ENCODE data around the gene CADM3.

Gene CADM3, protein sequence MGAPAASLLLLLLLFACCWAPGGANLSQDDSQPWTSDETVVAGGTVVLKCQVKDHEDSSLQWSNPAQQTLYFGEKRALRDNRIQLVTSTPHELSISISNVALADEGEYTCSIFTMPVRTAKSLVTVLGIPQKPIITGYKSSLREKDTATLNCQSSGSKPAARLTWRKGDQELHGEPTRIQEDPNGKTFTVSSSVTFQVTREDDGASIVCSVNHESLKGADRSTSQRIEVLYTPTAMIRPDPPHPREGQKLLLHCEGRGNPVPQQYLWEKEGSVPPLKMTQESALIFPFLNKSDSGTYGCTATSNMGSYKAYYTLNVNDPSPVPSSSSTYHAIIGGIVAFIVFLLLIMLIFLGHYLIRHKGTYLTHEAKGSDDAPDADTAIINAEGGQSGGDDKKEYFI

DNA sequence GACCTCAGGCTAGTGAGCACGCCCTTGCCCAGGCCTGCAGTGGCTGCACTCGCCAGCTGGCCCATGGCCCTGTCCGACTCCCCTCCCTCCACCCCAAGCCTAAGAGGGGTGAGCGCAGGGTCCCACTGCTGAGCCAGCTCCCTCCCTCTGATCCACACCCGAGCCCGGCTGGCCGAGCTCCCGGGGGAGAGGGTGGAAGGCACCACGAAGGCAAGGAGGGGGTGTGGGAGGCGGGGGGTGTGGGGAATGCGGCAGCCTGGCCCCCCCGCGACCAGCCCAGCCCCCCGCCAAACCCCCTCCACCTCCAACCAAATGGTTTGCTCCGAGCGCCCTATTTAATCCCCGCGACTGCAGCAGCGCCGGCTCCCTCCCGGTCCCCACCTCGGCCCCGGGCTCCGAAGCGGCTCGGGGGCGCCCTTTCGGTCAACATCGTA lies at the start of gene CADM3:
Gene CADM3 (plus strand): TSS at position 362 of the 434 bp plus-strand sequence. CDS start 151 bp downstream, outside the sequence.
- Histone ChIP-seq H3K4me3 (ENCODE audit: low read depth in 1 of 2, low read length in 2 of 2) (peak within 1 kb of the TSS; percentile 24 to 62), H3K27me3 (ENCODE audit: low read depth, low read length) (peaks cover 10% of the 10 kb centered on the region), H3K27ac (ENCODE audit: low read length) (no peak within 1 kb of the TSS), H3K9me3 (ENCODE audit: control insufficient read depth in 1 of 2, low read length in 2 of 2) (no peaks in the 10 kb centered on the region), H3K36me3 (ENCODE audit: control insufficient read depth in 1 of 2, insufficient read depth in 2 of 2, low read length in 2 of 2) (no peaks in the 10 kb centered on the region), H3K4me1 (ENCODE audit: control insufficient read depth in 1 of 2, insufficient read depth in 2 of 2, low read length in 2 of 2) (peaks cover 0 to 21% of the 10 kb centered on the region in 2 donors)

DNA sequence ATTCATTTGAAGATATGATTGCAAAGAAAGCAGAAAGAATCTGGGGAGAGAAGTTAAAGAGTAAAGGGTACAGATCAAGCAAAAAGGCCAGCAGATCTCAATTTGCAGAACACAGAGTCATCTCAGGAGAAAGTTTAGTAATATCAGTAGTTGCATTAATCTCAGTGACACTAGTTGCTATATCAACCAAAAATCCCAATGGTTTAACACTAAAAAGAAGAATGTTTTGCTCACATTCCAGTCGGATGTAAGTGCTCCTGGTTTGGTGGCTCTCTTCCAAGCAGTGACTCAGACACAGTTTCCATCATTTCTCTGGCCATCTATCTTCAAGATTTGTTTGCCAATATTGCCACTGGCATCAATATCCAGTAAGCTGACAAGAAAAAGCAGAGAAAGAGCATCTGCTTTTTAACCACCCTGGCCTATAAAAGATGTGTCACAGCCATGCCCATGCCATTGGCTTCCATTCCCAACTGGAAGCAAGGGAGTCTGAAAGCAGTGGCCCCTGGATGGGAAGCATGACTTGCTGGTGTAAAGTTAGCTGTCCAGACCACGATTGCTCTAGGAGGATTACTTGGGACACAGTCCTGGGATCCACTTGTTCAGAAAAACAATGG lies 49.3 kb upstream of the CADM3 start:
- H3K9me3 ChIP-seq (ENCODE audit: control insufficient read depth in 1 of 2, low read length in 2 of 2): no peaks in the 10 kb centered on the region
- H3K4me3 ChIP-seq (ENCODE audit: low read depth in 1 of 2, low read length in 2 of 2): no peak overlapping the region
- H3K27me3 ChIP-seq (ENCODE audit: low read depth, low read length): no peaks in the 10 kb centered on the region
- H3K4me1 ChIP-seq (ENCODE audit: control insufficient read depth in 1 of 2, insufficient read depth in 2 of 2, low read length in 2 of 2): no peaks in the 10 kb centered on the region
- no peaks in the 10 kb centered on the region for H3K36me3 ChIP-seq (ENCODE audit: control insufficient read depth in 1 of 2, insufficient read depth in 2 of 2, low read length in 2 of 2)
- H3K27ac ChIP-seq (ENCODE audit: low read length): no peak overlapping the region

DNA sequence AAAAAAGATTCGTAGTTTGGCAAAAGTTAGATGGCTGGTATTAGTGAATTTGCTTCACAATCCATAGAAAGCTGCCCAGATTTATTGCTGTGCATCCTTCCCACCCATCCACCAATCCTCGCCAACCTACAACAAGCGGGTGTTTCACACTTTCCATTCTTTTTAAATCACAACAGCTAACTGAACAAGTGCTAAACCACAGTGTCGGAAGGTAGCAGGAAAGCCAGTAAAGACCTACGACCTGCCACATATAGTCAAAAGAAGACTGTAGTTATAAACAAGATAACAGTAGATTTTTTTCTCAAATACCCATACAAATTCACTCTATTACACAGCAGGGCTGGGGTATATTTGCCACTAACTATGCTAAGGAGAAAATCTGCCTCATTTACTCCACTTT lies 47.8 kb upstream of the CADM3 start:
- Histone ChIP-seq H3K9me3 (ENCODE audit: control insufficient read depth in 1 of 2, low read length in 2 of 2) (no peaks in the 10 kb centered on the region), H3K4me3 (ENCODE audit: low read depth in 1 of 2, low read length in 2 of 2) (no peak overlapping the region), H3K4me1 (ENCODE audit: control insufficient read depth in 1 of 2, insufficient read depth in 2 of 2, low read length in 2 of 2) (no peaks in the 10 kb centered on the region), H3K36me3 (ENCODE audit: control insufficient read depth in 1 of 2, insufficient read depth in 2 of 2, low read length in 2 of 2) (no peaks in the 10 kb centered on the region), H3K27ac (ENCODE audit: low read length) (no peak overlapping the region), H3K27me3 (ENCODE audit: low read depth, low read length) (no peaks in the 10 kb centered on the region)

DNA sequence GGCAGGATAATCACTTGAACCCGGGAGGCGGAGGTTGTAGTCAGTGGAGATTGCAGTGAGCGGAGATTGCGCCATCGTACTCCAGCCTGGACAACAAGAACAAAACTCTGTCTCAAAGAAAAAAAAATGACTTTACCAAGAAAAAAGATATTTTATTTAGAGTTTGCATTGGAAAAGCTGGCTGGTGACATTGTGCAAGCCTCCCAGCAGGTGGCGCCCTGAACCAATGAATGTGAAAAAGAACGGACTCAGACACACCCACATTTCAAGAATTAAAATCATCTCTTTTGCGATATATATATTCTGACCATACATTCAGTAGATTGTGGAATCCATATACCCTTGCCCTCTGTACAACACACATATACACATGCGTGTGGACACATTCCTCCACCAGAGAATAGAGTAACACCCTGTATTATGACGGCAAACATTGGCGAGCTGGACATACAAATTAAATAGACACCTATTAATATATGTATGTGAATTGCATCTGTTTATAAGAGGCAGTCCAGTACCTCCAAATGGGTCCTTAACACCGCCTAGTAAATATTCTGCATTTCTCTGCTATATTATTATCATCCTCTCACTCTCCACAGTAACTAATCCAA lies 39.0 kb upstream of the CADM3 start:
- Histone ChIP-seq H3K4me3 (ENCODE audit: low read depth in 1 of 2, low read length in 2 of 2) (no peak overlapping the region), H3K27ac (ENCODE audit: low read length) (no peak overlapping the region), H3K4me1 (ENCODE audit: control insufficient read depth in 1 of 2, insufficient read depth in 2 of 2, low read length in 2 of 2) (no peaks in the 10 kb centered on the region)

DNA sequence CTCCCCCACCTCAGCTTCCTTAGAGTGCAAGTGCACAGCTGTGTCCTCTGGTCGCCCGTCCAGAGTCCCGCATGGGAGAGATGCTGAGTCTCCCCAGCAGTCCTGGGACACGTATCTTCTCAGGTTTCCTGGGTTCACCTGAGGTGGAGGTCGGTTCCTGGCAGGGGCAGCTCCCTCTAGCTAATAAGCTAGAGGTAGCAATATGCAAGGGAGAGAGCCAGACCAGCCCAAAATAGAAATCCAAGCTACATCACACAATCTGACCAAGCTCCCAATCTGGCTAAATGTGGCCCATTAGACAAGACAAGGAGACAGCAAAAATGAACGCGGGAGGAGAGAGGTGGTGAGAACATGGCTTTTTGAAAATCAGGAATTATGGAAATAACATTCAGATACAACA lies 30.9 kb upstream of the CADM3 start:
- Histone ChIP-seq H3K9me3 (ENCODE audit: control insufficient read depth in 1 of 2, low read length in 2 of 2) (no peaks in the 10 kb centered on the region), H3K36me3 (ENCODE audit: control insufficient read depth in 1 of 2, insufficient read depth in 2 of 2, low read length in 2 of 2) (no peaks in the 10 kb centered on the region), H3K4me3 (ENCODE audit: low read depth in 1 of 2, low read length in 2 of 2) (no peak overlapping the region), H3K27ac (ENCODE audit: low read length) (no peak overlapping the region), H3K4me1 (ENCODE audit: control insufficient read depth in 1 of 2, insufficient read depth in 2 of 2, low read length in 2 of 2) (no peaks in the 10 kb centered on the region), H3K27me3 (ENCODE audit: low read depth, low read length) (no peaks in the 10 kb centered on the region)

More for the DNA sequence above, 39.0 kb upstream of the CADM3 start:
- H3K27me3 ChIP-seq (ENCODE audit: low read depth, low read length): no peaks in the 10 kb centered on the region
- H3K36me3 ChIP-seq (ENCODE audit: control insufficient read depth in 1 of 2, insufficient read depth in 2 of 2, low read length in 2 of 2): no peaks in the 10 kb centered on the region
- no peaks in the 10 kb centered on the region for H3K9me3 ChIP-seq (ENCODE audit: control insufficient read depth in 1 of 2, low read length in 2 of 2)

DNA sequence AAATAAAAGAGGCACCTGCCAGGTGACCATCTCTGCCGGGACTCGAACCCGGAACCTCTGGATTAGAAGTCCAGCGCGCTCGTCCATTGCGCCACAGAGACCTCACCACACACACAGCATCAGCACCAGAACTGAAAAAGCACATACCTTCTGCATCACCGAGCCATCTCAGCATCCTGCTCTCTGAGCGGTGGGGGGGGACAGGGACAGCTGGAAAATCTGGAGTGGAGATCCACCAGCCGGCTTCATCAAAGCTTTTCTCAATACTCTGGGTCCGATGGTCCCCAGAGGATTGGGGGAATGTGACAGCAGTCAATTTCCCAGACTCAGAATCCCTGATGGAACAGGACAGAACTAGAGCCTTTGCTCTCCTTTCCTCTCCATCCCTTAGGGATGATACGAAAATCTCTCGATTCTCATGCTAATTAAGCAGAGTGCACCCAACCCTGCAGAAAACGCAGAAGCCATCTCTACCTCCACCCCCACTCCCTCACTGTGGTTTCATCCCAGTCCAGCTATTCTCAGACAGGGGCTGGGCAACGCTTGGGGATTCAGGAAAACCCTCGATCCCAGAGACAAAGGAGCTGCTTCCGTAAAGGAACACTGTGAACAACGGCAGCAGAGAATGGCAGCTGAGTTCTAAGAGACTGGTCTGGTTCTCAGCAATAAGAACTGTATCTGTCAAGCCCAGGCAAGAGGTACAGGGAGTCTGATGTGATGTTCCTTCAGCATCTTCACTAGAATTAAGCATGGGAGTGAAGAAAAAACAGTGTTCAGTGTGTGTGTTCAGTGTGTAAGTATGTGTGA lies 29.6 kb upstream of the CADM3 start:
- Histone ChIP-seq H3K27me3 (ENCODE audit: low read depth, low read length) (no peaks in the 10 kb centered on the region), H3K9me3 (ENCODE audit: control insufficient read depth in 1 of 2, low read length in 2 of 2) (no peaks in the 10 kb centered on the region), H3K4me3 (ENCODE audit: low read depth in 1 of 2, low read length in 2 of 2) (no peak overlapping the region), H3K27ac (ENCODE audit: low read length) (no peak overlapping the region), H3K36me3 (ENCODE audit: control insufficient read depth in 1 of 2, insufficient read depth in 2 of 2, low read length in 2 of 2) (no peaks in the 10 kb centered on the region), H3K4me1 (ENCODE audit: control insufficient read depth in 1 of 2, insufficient read depth in 2 of 2, low read length in 2 of 2) (no peaks in the 10 kb centered on the region)

DNA sequence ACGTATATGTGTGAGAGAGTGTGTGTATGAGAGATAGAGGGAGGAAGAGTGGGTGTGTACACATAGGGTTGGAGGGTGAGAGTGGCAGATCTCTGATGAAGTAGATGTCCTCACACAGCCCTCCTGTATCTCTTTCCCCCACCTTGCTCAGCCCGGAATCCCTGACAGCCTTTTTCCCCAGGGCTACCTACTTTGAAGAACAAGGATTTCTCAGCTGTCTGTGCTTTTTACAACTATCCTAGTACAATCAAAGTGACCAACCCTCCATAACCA lies 29.1 kb upstream of the CADM3 start:
- Histone ChIP-seq H3K9me3 (ENCODE audit: control insufficient read depth in 1 of 2, low read length in 2 of 2) (no peaks in the 10 kb centered on the region), H3K27ac (ENCODE audit: low read length) (no peak overlapping the region), H3K4me3 (ENCODE audit: low read depth in 1 of 2, low read length in 2 of 2) (no peak overlapping the region), H3K4me1 (ENCODE audit: control insufficient read depth in 1 of 2, insufficient read depth in 2 of 2, low read length in 2 of 2) (no peaks in the 10 kb centered on the region), H3K36me3 (ENCODE audit: control insufficient read depth in 1 of 2, insufficient read depth in 2 of 2, low read length in 2 of 2) (no peaks in the 10 kb centered on the region), H3K27me3 (ENCODE audit: low read depth, low read length) (no peaks in the 10 kb centered on the region)

DNA sequence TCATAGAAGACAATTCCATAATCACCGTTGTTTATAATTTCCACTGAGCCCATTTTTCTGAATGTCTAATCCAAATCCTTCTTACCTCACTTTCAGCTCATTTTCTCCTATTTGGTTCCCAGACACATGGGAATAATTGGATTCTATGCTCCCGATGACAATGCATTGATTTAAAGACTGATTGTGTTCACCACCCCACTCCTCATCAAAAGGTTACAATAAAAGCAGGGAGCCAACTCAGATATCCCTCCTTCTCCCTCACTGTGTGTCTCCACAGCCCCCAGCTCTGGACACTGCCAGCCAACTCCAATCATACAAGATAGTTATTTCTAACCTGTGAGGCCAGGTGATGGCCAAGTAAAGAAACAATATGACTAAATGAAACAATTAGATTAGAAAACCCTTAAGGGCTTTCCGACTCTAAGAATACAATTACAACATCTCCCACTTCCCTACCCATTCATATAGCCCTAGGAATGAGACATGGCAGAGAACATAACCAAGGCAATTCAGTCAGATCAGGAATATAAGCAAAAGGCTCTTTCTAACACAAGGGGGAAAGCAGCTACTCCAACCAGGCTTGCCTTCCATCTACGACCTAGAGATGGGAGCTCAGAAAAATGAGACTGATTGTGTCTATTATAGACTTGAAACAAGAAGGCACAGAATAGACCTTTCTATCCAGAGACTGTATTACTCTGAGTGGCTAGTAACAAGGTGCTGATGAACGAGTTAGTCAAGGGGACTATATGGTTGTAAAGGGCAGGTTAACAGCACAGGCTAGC lies 28.5 kb upstream of the CADM3 start:
- H3K36me3 ChIP-seq (ENCODE audit: control insufficient read depth in 1 of 2, insufficient read depth in 2 of 2, low read length in 2 of 2): no peaks in the 10 kb centered on the region
- H3K27ac ChIP-seq (ENCODE audit: low read length): no peak overlapping the region
- H3K4me3 ChIP-seq (ENCODE audit: low read depth in 1 of 2, low read length in 2 of 2): no peak overlapping the region
- H3K27me3 ChIP-seq (ENCODE audit: low read depth, low read length): no peaks in the 10 kb centered on the region
- H3K9me3 ChIP-seq (ENCODE audit: control insufficient read depth in 1 of 2, low read length in 2 of 2): no peaks in the 10 kb centered on the region
- no peaks in the 10 kb centered on the region for H3K4me1 ChIP-seq (ENCODE audit: control insufficient read depth in 1 of 2, insufficient read depth in 2 of 2, low read length in 2 of 2)

DNA sequence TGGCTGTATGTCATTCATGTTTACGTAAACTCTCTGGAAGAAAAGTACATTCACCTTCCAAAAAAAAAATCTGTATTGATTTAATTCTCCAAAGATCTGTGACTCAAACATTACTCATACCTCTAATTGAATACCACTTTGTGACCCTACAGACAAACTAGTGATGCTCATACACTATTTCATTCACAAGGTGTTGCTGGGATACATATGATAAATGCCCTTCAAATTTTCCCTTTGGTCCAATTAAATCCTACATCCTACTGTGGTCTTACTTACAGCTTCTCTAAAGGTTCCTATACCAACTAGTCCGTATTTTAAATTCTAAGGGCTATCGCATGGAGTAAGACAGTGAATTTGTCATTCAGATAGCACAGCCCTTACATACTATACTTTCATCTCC lies 26.8 kb upstream of the CADM3 start:
- H3K4me1 ChIP-seq (ENCODE audit: control insufficient read depth in 1 of 2, insufficient read depth in 2 of 2, low read length in 2 of 2): no peaks in the 10 kb centered on the region
- H3K27me3 ChIP-seq (ENCODE audit: low read depth, low read length): no peaks in the 10 kb centered on the region
- no peaks in the 10 kb centered on the region for H3K9me3 ChIP-seq (ENCODE audit: control insufficient read depth in 1 of 2, low read length in 2 of 2)
- no peak overlapping the region for H3K4me3 ChIP-seq (ENCODE audit: low read depth in 1 of 2, low read length in 2 of 2)
- no peaks in the 10 kb centered on the region for H3K36me3 ChIP-seq (ENCODE audit: control insufficient read depth in 1 of 2, insufficient read depth in 2 of 2, low read length in 2 of 2)
- no peak overlapping the region for H3K27ac ChIP-seq (ENCODE audit: low read length)

DNA sequence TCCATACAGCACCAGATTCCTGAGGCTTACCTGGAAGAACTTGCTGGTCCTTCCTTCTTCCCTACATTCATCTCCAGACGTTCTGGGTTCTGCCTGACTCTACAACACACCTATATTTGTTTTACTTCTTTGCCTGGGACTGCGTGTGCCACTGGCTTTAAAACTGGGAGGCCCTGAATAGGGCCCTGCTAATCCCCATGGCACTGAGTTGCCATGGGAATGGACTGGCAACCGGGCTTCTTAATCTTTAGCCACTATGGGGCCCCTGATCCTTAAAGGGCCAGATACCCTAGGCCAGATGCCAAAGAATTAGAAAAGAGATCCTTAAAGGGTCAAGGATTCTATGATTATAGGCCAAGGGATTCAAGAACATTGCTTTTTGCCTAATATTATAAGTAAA lies 24.4 kb upstream of the CADM3 start:
- no peak overlapping the region for H3K27ac ChIP-seq (ENCODE audit: low read length)
- H3K4me3 ChIP-seq (ENCODE audit: low read depth in 1 of 2, low read length in 2 of 2): no peak overlapping the region
- no peaks in the 10 kb centered on the region for H3K4me1 ChIP-seq (ENCODE audit: control insufficient read depth in 1 of 2, insufficient read depth in 2 of 2, low read length in 2 of 2)
- H3K27me3 ChIP-seq (ENCODE audit: low read depth, low read length): no peaks in the 10 kb centered on the region
- no peaks in the 10 kb centered on the region for H3K36me3 ChIP-seq (ENCODE audit: control insufficient read depth in 1 of 2, insufficient read depth in 2 of 2, low read length in 2 of 2)
- no peaks in the 10 kb centered on the region for H3K9me3 ChIP-seq (ENCODE audit: control insufficient read depth in 1 of 2, low read length in 2 of 2)
